ENCODE data around the gene HAVCR2. TPM values are rescaled to one million over a fixed set of nuclear protein-coding genes. Genes with fewer than 3 reads are reported as not detected.
"Not testable (repeated sequence)": the region's sequence is repeated elsewhere in the genome, so short reads cannot be mapped to it uniquely, and the experiment has no call there.

The HAVCR2 gene
- total and polyA plus RNA-seq, 2 experiments from 2014 or later = 1.3 TPM; not detected in 1

DNA sequence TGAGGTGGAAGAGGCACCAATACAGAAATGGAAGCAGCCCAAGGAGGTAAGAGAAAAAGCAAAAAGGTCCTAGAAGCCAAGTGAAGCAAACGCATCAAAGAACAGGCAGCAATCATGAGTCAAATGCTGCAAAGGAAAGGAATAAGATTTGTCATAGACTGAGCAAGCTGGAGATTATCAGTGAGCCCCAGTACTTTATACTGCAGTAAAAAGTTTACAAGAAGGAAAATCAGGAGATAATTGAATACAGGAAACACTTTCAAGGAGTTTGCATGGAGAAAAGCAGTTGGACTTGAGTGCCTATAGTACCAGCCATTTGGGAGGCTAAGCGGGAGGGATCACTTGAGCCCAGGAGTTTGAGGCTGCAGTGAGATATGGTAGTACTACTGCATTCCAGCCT lies 42.8 kb downstream of the HAVCR2 start:
- DNase-seq (ENCODE audit: low read depth in 1 of 2, low spot score in 1 of 2) = no peak
- Histone ChIP-seq H3K4me3 (no peak overlapping the region), H3K27ac (no peak overlapping the region), H3K4me1 (ENCODE audit: low read depth) (no peaks in the 10 kb centered on the region), H3K36me3 (no peaks in the 10 kb centered on the region), H3K27me3 (no peaks in the 10 kb centered on the region), H3K9me3 (ENCODE audit: low read depth) (no peaks in the 10 kb centered on the region)
- TF ChIP-seq, protein P1, sequence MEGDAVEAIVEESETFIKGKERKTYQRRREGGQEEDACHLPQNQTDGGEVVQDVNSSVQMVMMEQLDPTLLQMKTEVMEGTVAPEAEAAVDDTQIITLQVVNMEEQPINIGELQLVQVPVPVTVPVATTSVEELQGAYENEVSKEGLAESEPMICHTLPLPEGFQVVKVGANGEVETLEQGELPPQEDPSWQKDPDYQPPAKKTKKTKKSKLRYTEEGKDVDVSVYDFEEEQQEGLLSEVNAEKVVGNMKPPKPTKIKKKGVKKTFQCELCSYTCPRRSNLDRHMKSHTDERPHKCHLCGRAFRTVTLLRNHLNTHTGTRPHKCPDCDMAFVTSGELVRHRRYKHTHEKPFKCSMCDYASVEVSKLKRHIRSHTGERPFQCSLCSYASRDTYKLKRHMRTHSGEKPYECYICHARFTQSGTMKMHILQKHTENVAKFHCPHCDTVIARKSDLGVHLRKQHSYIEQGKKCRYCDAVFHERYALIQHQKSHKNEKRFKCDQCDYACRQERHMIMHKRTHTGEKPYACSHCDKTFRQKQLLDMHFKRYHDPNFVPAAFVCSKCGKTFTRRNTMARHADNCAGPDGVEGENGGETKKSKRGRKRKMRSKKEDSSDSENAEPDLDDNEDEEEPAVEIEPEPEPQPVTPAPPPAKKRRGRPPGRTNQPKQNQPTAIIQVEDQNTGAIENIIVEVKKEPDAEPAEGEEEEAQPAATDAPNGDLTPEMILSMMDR (IDR thresholded peaks at IDR 0.05; ENCODE audit: low read depth, low read length) = no peak

DNA sequence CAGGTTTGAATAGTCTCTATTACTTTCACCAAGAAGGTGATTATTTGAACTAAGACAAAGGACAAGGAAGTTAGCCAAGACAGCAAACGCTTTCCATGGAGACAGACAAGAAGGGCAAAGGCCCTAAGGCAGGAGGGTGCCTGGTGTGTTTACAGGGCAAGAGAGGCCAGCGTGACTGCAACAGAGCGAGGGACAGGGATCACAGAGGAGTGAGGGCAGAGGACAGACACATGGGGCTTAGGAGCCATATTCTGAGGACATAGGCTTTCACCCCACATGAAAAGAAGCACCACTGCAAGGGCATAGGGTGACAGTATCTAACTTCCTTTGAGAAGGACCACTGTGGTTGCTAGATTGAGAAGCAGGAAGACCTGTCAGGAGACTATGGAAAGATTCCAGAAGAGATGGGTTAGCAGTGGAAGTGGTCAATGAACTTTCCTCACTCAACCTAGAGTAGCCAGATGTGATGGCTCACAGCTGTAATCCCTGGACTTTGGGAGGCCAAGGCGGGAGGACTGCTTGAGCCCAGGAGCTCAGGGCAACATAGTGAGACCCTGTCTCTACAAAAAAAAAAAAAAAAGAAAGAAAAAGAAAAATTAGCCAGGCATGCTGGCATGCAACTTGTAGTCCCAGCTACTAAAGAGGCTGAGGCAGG lies 44.9 kb downstream of the HAVCR2 start:
- H3K36me3 ChIP-seq = no peaks in the 10 kb centered on the region
- no peaks in the 10 kb centered on the region for H3K4me1 ChIP-seq (ENCODE audit: low read depth)
- DNase-seq (ENCODE audit: low read depth in 1 of 2, low spot score in 1 of 2) = no peak
- TF ChIP-seq, protein P1 (IDR thresholded peaks at IDR 0.05; ENCODE audit: low read depth, low read length) = no peak
- H3K27ac ChIP-seq = no peak overlapping the region
- no peaks in the 10 kb centered on the region for H3K27me3 ChIP-seq
- no peak overlapping the region for H3K4me3 ChIP-seq
- H3K9me3 ChIP-seq (ENCODE audit: low read depth) = no peaks in the 10 kb centered on the region

DNA sequence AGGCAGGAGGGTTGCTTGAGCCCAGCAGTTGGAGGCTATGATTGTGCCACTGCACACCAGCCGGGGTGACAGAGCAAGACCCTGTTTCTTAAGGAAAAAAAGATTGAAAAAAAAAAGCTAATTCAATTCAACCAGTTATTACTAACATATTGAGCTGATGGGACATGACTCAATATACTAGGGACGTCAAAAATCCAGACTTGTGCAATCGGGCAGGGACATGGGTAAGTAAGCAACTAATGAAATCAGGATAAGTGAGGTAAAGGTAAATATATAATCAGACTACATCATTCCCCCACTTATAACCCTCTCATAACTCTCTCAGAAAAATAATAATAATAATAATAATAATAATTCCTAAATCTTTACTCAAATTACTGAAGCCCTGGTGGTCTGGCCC lies 49.0 kb downstream of the HAVCR2 start:
- H3K4me3 ChIP-seq = no peak overlapping the region
- DNase-seq (ENCODE audit: low read depth in 1 of 2, low spot score in 1 of 2) = no peak
- no peaks in the 10 kb centered on the region for H3K36me3 ChIP-seq
- H3K27me3 ChIP-seq = no peaks in the 10 kb centered on the region
- H3K9me3 ChIP-seq (ENCODE audit: low read depth) = no peaks in the 10 kb centered on the region
- TF ChIP-seq, protein P1 (IDR thresholded peaks at IDR 0.05; ENCODE audit: low read depth, low read length) = no peak
- no peaks in the 10 kb centered on the region for H3K4me1 ChIP-seq (ENCODE audit: low read depth)
- no peak overlapping the region for H3K27ac ChIP-seq

DNA sequence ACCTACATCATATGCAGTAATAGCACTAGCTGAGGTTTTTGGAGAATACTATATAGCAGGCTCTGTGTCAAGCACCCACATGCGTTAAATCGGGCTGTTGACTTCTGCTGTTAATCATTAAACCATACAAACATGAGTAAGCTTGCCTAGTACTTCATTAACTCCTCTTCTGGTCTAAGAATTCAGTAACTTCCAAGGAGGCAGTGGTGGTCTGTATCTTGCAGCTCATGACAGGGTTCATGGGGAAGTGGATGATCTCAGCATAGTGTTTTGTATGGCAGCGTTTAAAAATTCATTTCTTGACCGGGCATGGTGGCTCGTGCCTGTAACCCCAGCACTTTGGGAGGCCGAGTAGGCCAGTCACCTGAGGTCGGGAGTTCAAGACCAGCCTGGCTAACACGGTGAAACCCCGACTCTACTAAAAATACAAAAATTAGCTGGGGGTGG lies 49.7 kb downstream of the HAVCR2 start, which contains the start of gene HAVCR1:
HAVCR1 (minus strand) TSS at position 24 of the 447 bp plus-strand sequence. CDS start 1,173 bp downstream, outside the sequence.
- H3K27me3 ChIP-seq = no peaks in the 10 kb centered on the region
- TF ChIP-seq, protein P1 (IDR thresholded peaks at IDR 0.05; ENCODE audit: low read depth, low read length) = no peak
- no peaks in the 10 kb centered on the region for H3K9me3 ChIP-seq (ENCODE audit: low read depth)
- no peak within 1 kb of the TSS for H3K4me3 ChIP-seq
- H3K36me3 ChIP-seq = no peaks in the 10 kb centered on the region
- H3K4me1 ChIP-seq (ENCODE audit: low read depth) = no peaks in the 10 kb centered on the region
- no peak for DNase-seq (ENCODE audit: low read depth in 1 of 2, low spot score in 1 of 2)
- H3K27ac ChIP-seq = no peak within 1 kb of the TSS

DNA sequence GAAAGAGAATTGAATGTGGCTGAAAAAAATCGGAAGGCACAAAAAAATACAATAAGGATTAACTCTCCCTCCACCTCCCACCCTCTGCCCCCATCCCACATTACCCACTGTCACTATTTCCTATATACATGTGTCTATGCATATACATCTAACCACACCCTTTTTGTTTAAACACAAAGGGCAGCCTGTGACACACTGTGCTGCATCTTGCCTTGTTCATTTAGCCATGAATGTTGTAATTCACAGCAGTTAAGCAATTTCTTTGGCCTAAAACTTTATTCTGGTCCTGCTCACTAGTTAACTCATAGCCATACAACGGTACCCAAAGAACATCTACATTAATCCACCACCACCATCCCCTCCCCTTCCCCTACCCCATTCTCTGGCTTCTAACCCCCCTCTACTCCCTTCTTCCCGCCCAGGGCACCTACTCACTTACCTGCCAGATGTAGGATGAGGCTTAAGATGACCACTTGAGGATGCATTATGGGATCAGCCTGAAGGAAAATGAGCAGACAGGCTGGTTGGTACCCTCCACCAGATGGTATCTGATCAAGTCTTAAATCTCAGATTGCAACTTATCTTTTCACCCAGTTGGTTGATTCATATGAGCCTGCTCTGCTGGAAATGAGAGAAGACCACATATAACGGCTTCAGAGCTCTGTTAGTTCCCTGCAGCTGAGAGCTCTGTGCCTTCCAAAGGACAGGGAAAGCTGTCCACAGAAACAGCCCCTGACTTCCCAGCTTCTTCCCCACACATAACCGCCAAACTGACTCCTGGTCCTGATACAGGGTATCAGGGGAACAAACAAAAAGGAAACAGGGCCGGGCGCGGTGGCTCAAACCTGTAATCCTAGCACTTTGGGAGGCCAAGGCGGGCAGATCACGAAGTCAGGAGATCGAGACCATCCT lies 51.1 kb downstream of the HAVCR2 start:
- Histone ChIP-seq H3K4me1 (ENCODE audit: low read depth) (no peaks in the 10 kb centered on the region), H3K27me3 (no peaks in the 10 kb centered on the region), H3K36me3 (no peaks in the 10 kb centered on the region), H3K4me3 (no peak overlapping the region), H3K9me3 (ENCODE audit: low read depth) (no peaks in the 10 kb centered on the region), H3K27ac (no peak overlapping the region)
- no peak for DNase-seq (ENCODE audit: low read depth in 1 of 2, low spot score in 1 of 2)
- TF ChIP-seq, protein P1 (IDR thresholded peaks at IDR 0.05; ENCODE audit: low read depth, low read length) = no peak

DNA sequence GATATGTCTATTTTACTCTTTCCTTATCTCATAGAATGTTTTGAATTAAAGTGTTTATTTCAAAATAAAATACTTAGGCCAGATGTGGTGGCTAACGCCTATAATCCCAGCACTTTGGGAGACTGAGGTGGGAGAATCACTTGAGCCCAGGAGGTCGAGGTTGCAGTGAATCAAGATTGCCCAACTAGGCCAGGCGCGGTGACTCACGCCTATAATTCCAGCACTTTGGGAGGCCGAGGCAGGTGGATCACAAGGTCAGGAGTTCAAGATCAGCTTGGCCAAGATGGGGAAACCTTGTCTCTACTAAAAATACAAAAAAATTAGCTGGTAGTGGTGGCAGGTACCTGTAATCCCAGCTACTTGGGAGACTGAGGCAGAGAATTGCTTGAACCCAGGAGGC lies 52.0 kb downstream of the HAVCR2 start:
- not testable (repeated sequence) for H3K4me3 ChIP-seq; H3K9me3 ChIP-seq (ENCODE audit: low read depth); DNase-seq (ENCODE audit: low read depth in 1 of 2, low spot score in 1 of 2); H3K27me3 ChIP-seq; H3K4me1 ChIP-seq (ENCODE audit: low read depth); H3K36me3 ChIP-seq; H3K27ac ChIP-seq
